HCT116 (cell line): ENCODE measurements around the gene DIDO1. TPM values are rescaled to one million over a fixed set of nuclear protein-coding genes. Genes with fewer than 3 reads are reported as not detected.
"Not testable (repeated sequence)": the region's sequence is repeated elsewhere in the genome, so short reads cannot be mapped to it uniquely, and the experiment has no call there.

Source experiments
- ATAC-seq: fragments of 200-7000 bp; cut with Tn5 transposase; 2 replicates; pipeline ENCODE4 v1.9.1; 2020; ENCODE audit warnings: mild to moderate bottlenecking, moderate library complexity
- BruUV-seq: library from RNA; stranded (reverse); fragments of 400-500 nt; replicated peaks from 2 replicates; lab custom pipeline; 2021; lab: Mats Ljungman, UMichigan
- CTCF ChIA-PET: fragments of 300-600 bp; sonication (Branson Sonifier 250); formaldehyde crosslinking; loops from one replicate; lab custom pipeline; 2021; ENCODE audit warnings: antibody characterized with exemption; lab: Charles Lee
- POLR2A ChIA-PET: fragments of 300-600, 350-600 bp; sonication (Branson Sonifier 250); formaldehyde crosslinking; loops from one replicate; lab custom pipeline; 2021; ENCODE audit warnings: antibody characterized with exemption; lab: Charles Lee
- RAD21 ChIA-PET, 2 experiments: fragments of 300-600 bp; sonication (Branson Sonifier 250); formaldehyde crosslinking; loops; one replicate each; lab custom pipeline; 2023; ENCODE audit warnings: low total read pairs in 2 of 2; ENCODE audit not compliant: uncharacterized antibody in 2 of 2, unreplicated experiment in 2 of 2, low non-redundant PET in 1 of 2; lab: Charles Lee
- DNase-seq: peaks from one replicate; pipeline ENCODE4 v3.0.0-alpha.2; 2010; ENCODE audit warnings: low read depth, low spot score
- H2AFZ ChIP-seq: fragments of 200-600 bp; shearing (Covaris generic), sonication (generic); 2 replicates; pipeline ENCODE4 v1.6.1; 2017; ENCODE audit warnings: low read depth, mixed run types, mixed read lengths, antibody characterized with exemption, low read length; ENCODE audit not compliant: poor library complexity, severe bottlenecking
- H3K27ac ChIP-seq: 2 replicates; pipeline ENCODE4 v1.5.1; 2012; ENCODE audit warnings: low read depth, low read length
- H3K27me3 ChIP-seq: fragments of 200-600 bp; sonication (generic); 2 replicates; pipeline ENCODE4 v1.6.1; 2016; ENCODE audit warnings: mixed run types, low read length, mixed read lengths; ENCODE audit not compliant: insufficient read depth
- H3K36me3 ChIP-seq, 2 experiments: fragments of 200-500 bp in 1 of 2; fragments of 200-600 bp in 1 of 2; sonication (Bioruptor generic) in 1 of 2; sonication (generic) in 1 of 2; 2 replicates each; pipeline versions ENCODE4 v1.5.1 to v1.6.1; 2014 to 2016; ENCODE audit warnings: low read length in 2 of 2, inconsistent platforms in 1 of 2, mixed read lengths in 1 of 2, mixed run types in 1 of 2; ENCODE audit not compliant: insufficient read depth in 2 of 2, control insufficient read depth in 1 of 2
- H3K4me1 ChIP-seq, 2 experiments: fragments of 200-600 bp in 1 of 2; sonication (generic) in 1 of 2; 2 replicates each; pipeline versions ENCODE4 v1.5.1 to v1.6.1; 2012 to 2017; ENCODE audit warnings: low read length in 2 of 2, inconsistent platforms in 1 of 2, mild to moderate bottlenecking in 1 of 2, mixed read lengths in 1 of 2, mixed run types in 1 of 2, moderate library complexity in 1 of 2; ENCODE audit not compliant: insufficient read depth in 2 of 2, control insufficient read depth in 1 of 2
- H3K4me2 ChIP-seq: fragments of 200-600 bp; sonication (generic); 2 replicates; pipeline ENCODE4 v1.6.1; 2017; ENCODE audit warnings: mixed run types, low read length, mixed read lengths
- H3K4me3 ChIP-seq, 2 experiments: fragments of 200-600 bp in 1 of 2; sonication (generic) in 1 of 2; replicated peaks in 1 of 2; 2 replicates each; pipeline ENCODE4 v1.5.1; 2011 to 2016; ENCODE audit warnings: low read length in 2 of 2, control low read depth in 1 of 2, low read depth in 1 of 2, mild to moderate bottlenecking in 1 of 2, mixed read lengths in 1 of 2, mixed run types in 1 of 2
- H3K79me2 ChIP-seq: fragments of 200-600 bp; sonication (generic); 2 replicates; pipeline ENCODE4 v1.6.1; 2017; ENCODE audit warnings: mild to moderate bottlenecking, mixed run types, low read length, moderate library complexity, mixed read lengths; ENCODE audit not compliant: insufficient read depth
- H3K9ac ChIP-seq: fragments of 200-600 bp; sonication (generic); 2 replicates; pipeline ENCODE4 v1.6.1; 2016; ENCODE audit warnings: low read length, mixed read lengths
- H3K9me2 ChIP-seq: fragments of 200-600 bp; sonication (generic), shearing (Covaris generic); 2 replicates; pipeline ENCODE4 v1.6.1; 2017; ENCODE audit warnings: mixed run types, mild to moderate bottlenecking, moderate library complexity; ENCODE audit not compliant: insufficient read depth
- H3K9me3 ChIP-seq, 2 experiments: fragments of 200-500 bp in 1 of 2; fragments of 200-600 bp in 1 of 2; sonication (Bioruptor generic) in 1 of 2; sonication (generic) in 1 of 2; 2 replicates each; pipeline ENCODE4 v1.6.1; 2014 to 2017; ENCODE audit warnings: low read length in 2 of 2, mixed read lengths in 2 of 2, inconsistent platforms in 1 of 2, low read depth in 1 of 2, mild to moderate bottlenecking in 1 of 2, mixed run types in 1 of 2, moderate library complexity in 1 of 2; ENCODE audit not compliant: control insufficient read depth in 1 of 2, insufficient read depth in 1 of 2
- H4K20me1 ChIP-seq: fragments of 200-600 bp; sonication (generic), shearing (Covaris generic); 2 replicates; pipeline ENCODE4 v1.6.1; 2017; ENCODE audit warnings: mixed run types, mild to moderate bottlenecking, moderate library complexity; ENCODE audit not compliant: insufficient read depth
- ATF3 ChIP-seq: IDR thresholded peaks from 2 replicates; pipeline ENCODE4 v1.6.1; 2012
- CBX3 ChIP-seq: IDR thresholded peaks from 2 replicates; pipeline ENCODE4 v1.6.1; 2012; ENCODE audit warnings: low read depth
- CEBPB ChIP-seq: IDR thresholded peaks from 2 replicates; pipeline ENCODE4 v1.6.1; 2012; ENCODE audit warnings: low read depth
- EGR1 ChIP-seq: IDR thresholded peaks from 2 replicates; pipeline ENCODE4 v1.6.1; 2012; ENCODE audit warnings: low read depth
- ELF1 ChIP-seq: IDR thresholded peaks from 2 replicates; pipeline ENCODE4 v1.6.1; 2012; ENCODE audit warnings: low read depth, borderline replicate concordance
- EZH2 ChIP-seq: fragments of 200-600 bp; sonication (generic); IDR thresholded peaks from 2 replicates; pipeline ENCODE4 v1.6.1; 2017; ENCODE audit warnings: antibody characterized with exemption, mixed run types
- JUND ChIP-seq: IDR thresholded peaks from 2 replicates; pipeline ENCODE4 v1.6.1; 2012
- POLR2A ChIP-seq: IDR thresholded peaks from 2 replicates; pipeline ENCODE4 v1.7.0; 2011; ENCODE audit warnings: borderline replicate concordance; ENCODE audit not compliant: insufficient read depth, insufficient read length; ENCODE audit errors: extremely low read depth
- POLR2AphosphoS5 ChIP-seq: IDR thresholded peaks from 2 replicates; pipeline ENCODE4 v1.6.1; 2011; ENCODE audit warnings: mild to moderate bottlenecking, low read depth, low read length, moderate library complexity
- RAD21 ChIP-seq: IDR thresholded peaks from 2 replicates; pipeline ENCODE4 v1.6.1; 2012; ENCODE audit warnings: low read depth, mild to moderate bottlenecking
- SIN3A ChIP-seq: IDR thresholded peaks from 2 replicates; pipeline ENCODE4 v1.6.1; 2012; ENCODE audit warnings: low read depth
- SP1 ChIP-seq: IDR thresholded peaks from 2 replicates; pipeline ENCODE4 v1.6.1; 2012; ENCODE audit warnings: low read depth
- SRF ChIP-seq: IDR thresholded peaks from 2 replicates; pipeline ENCODE4 v1.6.1; 2012; ENCODE audit warnings: low read depth
- TCF7L2 ChIP-seq: IDR thresholded peaks from 2 replicates; pipeline ENCODE4 v1.7.0; 2011; ENCODE audit warnings: borderline replicate concordance, inconsistent platforms; ENCODE audit not compliant: insufficient read depth, insufficient read length; ENCODE audit errors: extremely low read depth
- YY1 ChIP-seq: IDR thresholded peaks from 2 replicates; pipeline ENCODE4 v1.6.1; 2011; ENCODE audit warnings: low read length, low read depth, moderate library complexity, mild to moderate bottlenecking; ENCODE audit not compliant: insufficient replicate concordance; ENCODE audit errors: extremely low read depth
- ZBTB33 ChIP-seq: IDR thresholded peaks from 2 replicates; pipeline ENCODE4 v1.6.1; 2011; ENCODE audit warnings: mild to moderate bottlenecking, low read length, moderate library complexity; ENCODE audit not compliant: insufficient replicate concordance; ENCODE audit errors: extremely low read depth
- ZFX ChIP-seq: fragments of 450-650 bp; IDR thresholded peaks from 2 replicates; pipeline ENCODE4 v1.6.1; 2017
- ZNF274 ChIP-seq: fragments of 200-500 bp; sonication (Bioruptor generic); IDR thresholded peaks from 2 replicates; pipeline ENCODE4 v1.6.1; 2014; ENCODE audit warnings: mild to moderate bottlenecking, low read depth, low read length, inconsistent platforms
- intact Hi-C: fragments of 100-400 bp; cut with micrococcal nuclease; formaldehyde crosslinking; loops from 2 replicates; pipeline ENCODE4 v1.10.0; 2022
- total RNA-seq: library from RNA; stranded (reverse); gene quantifications from one replicate; pipeline ENCODE4 v1.2.1, GENCODE V29; 2021; ENCODE audit not compliant: unreplicated experiment
- TF ChIP-seq, protein P1 (sequence below): IDR thresholded peaks from 2 replicates; pipeline ENCODE4 v1.6.1; 2012; ENCODE audit warnings: low read depth

The DIDO1 gene
- total RNA-seq, 1 experiment from 2014 or later = 41.4 TPM

DNA sequence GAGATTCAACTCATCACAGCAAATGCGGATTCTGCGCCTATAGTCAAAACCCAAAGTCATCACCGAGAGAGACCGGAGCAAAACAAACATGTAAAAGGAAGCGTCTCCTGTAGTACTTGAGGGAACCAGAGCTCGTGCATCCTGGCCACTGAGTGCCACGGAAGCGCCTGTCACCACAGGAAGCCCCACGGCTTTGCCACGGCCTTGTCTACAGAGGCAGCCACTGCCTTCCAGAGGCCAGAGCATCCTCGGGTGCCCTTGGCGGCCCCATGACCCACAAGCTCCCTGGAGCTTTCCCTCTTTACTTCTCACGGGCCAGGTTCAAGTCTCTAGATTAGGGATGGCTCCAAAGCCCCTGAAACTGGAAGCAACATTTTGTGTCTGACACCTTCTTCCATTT, 72.2 kb downstream of the DIDO1 start:
- no peak overlapping the region for H2AFZ ChIP-seq
- DNase-seq = no peak
- no peaks in the 10 kb centered on the region for H4K20me1 ChIP-seq
- peaks cover 18% of the 10 kb centered on the region for H3K79me2 ChIP-seq
- no peak overlapping the region for H3K9ac ChIP-seq
- ChIA-PET RAD21 (no interaction called here), CTCF (no interaction called here), POLR2A (no interaction called here)
- no peak overlapping the region for H3K4me2 ChIP-seq
- no peak overlapping the region for H3K27ac ChIP-seq
- H3K4me3 ChIP-seq = no peak overlapping the region
- H3K27me3 ChIP-seq = no peaks in the 10 kb centered on the region
- H3K36me3 ChIP-seq = peaks cover 21 to 44% of the 10 kb centered on the region in 2 experiments; a peak in 3 of 4 replicates
- no TSS peak for BruUV-seq
- intact Hi-C loops = no loop called here
- TF ChIP-seq CEBPB (no peak), ELF1 (no peak), SRF (no peak), JUND (no peak), CBX3 (no peak), POLR2A (no peak), SP1 (no peak), ZBTB33 (no peak), ATF3 (no peak), EZH2 (no peak), EGR1 (no peak), ZNF274 (no peak), RAD21 (no peak), ZFX (no peak), POLR2AphosphoS5 (no peak), SIN3A (no peak), YY1 (no peak), TCF7L2 (no peak)
- TF ChIP-seq, protein P1, sequence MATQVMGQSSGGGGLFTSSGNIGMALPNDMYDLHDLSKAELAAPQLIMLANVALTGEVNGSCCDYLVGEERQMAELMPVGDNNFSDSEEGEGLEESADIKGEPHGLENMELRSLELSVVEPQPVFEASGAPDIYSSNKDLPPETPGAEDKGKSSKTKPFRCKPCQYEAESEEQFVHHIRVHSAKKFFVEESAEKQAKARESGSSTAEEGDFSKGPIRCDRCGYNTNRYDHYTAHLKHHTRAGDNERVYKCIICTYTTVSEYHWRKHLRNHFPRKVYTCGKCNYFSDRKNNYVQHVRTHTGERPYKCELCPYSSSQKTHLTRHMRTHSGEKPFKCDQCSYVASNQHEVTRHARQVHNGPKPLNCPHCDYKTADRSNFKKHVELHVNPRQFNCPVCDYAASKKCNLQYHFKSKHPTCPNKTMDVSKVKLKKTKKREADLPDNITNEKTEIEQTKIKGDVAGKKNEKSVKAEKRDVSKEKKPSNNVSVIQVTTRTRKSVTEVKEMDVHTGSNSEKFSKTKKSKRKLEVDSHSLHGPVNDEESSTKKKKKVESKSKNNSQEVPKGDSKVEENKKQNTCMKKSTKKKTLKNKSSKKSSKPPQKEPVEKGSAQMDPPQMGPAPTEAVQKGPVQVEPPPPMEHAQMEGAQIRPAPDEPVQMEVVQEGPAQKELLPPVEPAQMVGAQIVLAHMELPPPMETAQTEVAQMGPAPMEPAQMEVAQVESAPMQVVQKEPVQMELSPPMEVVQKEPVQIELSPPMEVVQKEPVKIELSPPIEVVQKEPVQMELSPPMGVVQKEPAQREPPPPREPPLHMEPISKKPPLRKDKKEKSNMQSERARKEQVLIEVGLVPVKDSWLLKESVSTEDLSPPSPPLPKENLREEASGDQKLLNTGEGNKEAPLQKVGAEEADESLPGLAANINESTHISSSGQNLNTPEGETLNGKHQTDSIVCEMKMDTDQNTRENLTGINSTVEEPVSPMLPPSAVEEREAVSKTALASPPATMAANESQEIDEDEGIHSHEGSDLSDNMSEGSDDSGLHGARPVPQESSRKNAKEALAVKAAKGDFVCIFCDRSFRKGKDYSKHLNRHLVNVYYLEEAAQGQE = no peak
- H3K4me1 ChIP-seq = no peaks in the 10 kb centered on the region
- no peaks in the 10 kb centered on the region for H3K9me3 ChIP-seq
- no peaks in the 10 kb centered on the region for H3K9me2 ChIP-seq
- no peak for ATAC-seq

DNA sequence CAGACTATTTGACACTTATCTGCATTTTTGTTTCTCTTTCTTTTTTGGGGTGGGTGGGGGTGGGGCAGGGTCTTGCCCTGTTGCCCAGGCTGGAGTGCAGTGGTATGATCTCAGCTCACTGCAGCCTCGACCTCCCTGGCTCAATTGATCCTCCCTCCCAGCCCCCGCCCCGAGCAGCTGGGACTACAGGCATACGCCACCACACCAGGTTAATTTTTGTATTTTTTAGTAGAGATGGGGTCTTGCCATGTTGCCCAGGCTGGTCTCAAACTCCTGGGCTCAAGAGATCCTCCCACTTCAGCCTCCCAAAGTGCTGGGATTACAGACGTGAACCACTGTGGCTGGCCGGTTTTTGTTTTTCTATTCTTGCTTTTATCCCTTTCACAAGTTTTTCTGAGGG, 73.0 kb downstream of the DIDO1 start:
- ATAC-seq, H3K9ac ChIP-seq, H3K27me3 ChIP-seq, intact Hi-C loops, H3K4me3 ChIP-seq, H4K20me1 ChIP-seq, BruUV-seq, H3K4me2 ChIP-seq, H3K9me3 ChIP-seq, RAD21 ChIA-PET, DNase-seq, CTCF ChIA-PET, H3K4me1 ChIP-seq, H2AFZ ChIP-seq, POLR2A ChIA-PET, H3K27ac ChIP-seq, H3K9me2 ChIP-seq: not testable (repeated sequence)
- Histone ChIP-seq H3K79me2 (peaks cover 14% of the 10 kb centered on the region; the same call in 1 of the 2 replicates), H3K36me3 (peaks cover 19 to 44% of the 10 kb centered on the region in 2 experiments; a peak in 3 of 4 replicates)
